ENCODE measurements around the gene PLA1A. TPM values are rescaled to one million over a fixed set of nuclear protein-coding genes. Genes with fewer than 3 reads are reported as not detected.

PLA1A gene
- total and polyA plus RNA-seq, 4 donors = 0.50 to 5.7 (median 3.1) TPM

- Histone ChIP-seq H3K27ac (ENCODE audit: low read depth in 1 of 2, low read length in 2 of 2) (no peak overlapping the region), H3K4me1 (ENCODE audit: control insufficient read depth in 1 of 2, insufficient read depth in 2 of 2, low read length in 2 of 2) (no peaks in the 10 kb centered on the region), H3K9me3 (ENCODE audit: control insufficient read depth, low read length) (no peaks in the 10 kb centered on the region), H3K36me3 (ENCODE audit: control insufficient read depth in 1 of 2, insufficient read depth in 2 of 2, low read length in 1 of 2) (no peaks in the 10 kb centered on the region), H3K4me3 (ENCODE audit: low read length in 2 of 2) (no peak overlapping the region), H3K27me3 (ENCODE audit: control insufficient read depth in 1 of 2, insufficient read depth in 2 of 2, low read length in 1 of 2) (no peaks in the 10 kb centered on the region)
- 73 to 74% methylated on average over 7 of the region's 7 CpGs for WGBS, 2 donors
- no peak for DNase-seq
- no peak for ATAC-seq (ENCODE audit: low FRiP score)
- intact Hi-C loops (cut with DNase I) = no loop called here
Observed at GRCh38 chr3:119595639-119596334, 1.9 kb upstream of the PLA1A start.

- ATAC-seq (ENCODE audit: low FRiP score) = no peak
- no peak for DNase-seq
- no peaks in the 10 kb centered on the region for H3K27me3 ChIP-seq (ENCODE audit: control insufficient read depth in 1 of 2, insufficient read depth in 2 of 2, low read length in 1 of 2)
- WGBS, 2 donors = 91 to 93% methylated on average over 6 of the region's 6 CpGs
- no peaks in the 10 kb centered on the region for H3K4me1 ChIP-seq (ENCODE audit: control insufficient read depth in 1 of 2, insufficient read depth in 2 of 2, low read length in 2 of 2)
- no peaks in the 10 kb centered on the region for H3K9me3 ChIP-seq (ENCODE audit: control insufficient read depth, low read length)
- intact Hi-C loops (cut with DNase I) = no loop called here
- H3K27ac ChIP-seq (ENCODE audit: low read depth in 1 of 2, low read length in 2 of 2) = no peak overlapping the region
- no peak overlapping the region for H3K4me3 ChIP-seq (ENCODE audit: low read length in 2 of 2)
- no peaks in the 10 kb centered on the region for H3K36me3 ChIP-seq (ENCODE audit: control insufficient read depth in 1 of 2, insufficient read depth in 2 of 2, low read length in 1 of 2)
Observed at GRCh38 chr3:119596398-119596797, 1.3 kb upstream of the PLA1A start.

GRCh38 chr3:119598410-119599098 lies 869 bp downstream of the PLA1A start:
- no peak overlapping the region for H3K27ac ChIP-seq (ENCODE audit: low read depth in 1 of 2, low read length in 2 of 2)

GRCh38 chr3:119599558-119600174 lies 2.0 kb downstream of the PLA1A start:
- 95% methylated on average over 6 of the region's 6 CpGs for WGBS, 2 donors
- ATAC-seq (ENCODE audit: low FRiP score) (no peak), DNase-seq (no peak)
- H3K27me3 ChIP-seq (ENCODE audit: control insufficient read depth in 1 of 2, insufficient read depth in 2 of 2, low read length in 1 of 2) = no peaks in the 10 kb centered on the region
- H3K4me1 ChIP-seq (ENCODE audit: control insufficient read depth in 1 of 2, insufficient read depth in 2 of 2, low read length in 2 of 2) = no peaks in the 10 kb centered on the region
- intact Hi-C loops (cut with DNase I) = no loop called here
- no peaks in the 10 kb centered on the region for H3K9me3 ChIP-seq (ENCODE audit: control insufficient read depth, low read length)
- no peaks in the 10 kb centered on the region for H3K36me3 ChIP-seq (ENCODE audit: control insufficient read depth in 1 of 2, insufficient read depth in 2 of 2, low read length in 1 of 2)
- no peak overlapping the region for H3K27ac ChIP-seq (ENCODE audit: low read depth in 1 of 2, low read length in 2 of 2)
- H3K4me3 ChIP-seq (ENCODE audit: low read length in 2 of 2) = no peak overlapping the region

More at GRCh38 chr3:119598410-119599098, 869 bp downstream of the PLA1A start:
- H3K4me3 ChIP-seq (ENCODE audit: low read length in 2 of 2) = no peak overlapping the region
- intact Hi-C loops (cut with DNase I) = no loop called here
- no peaks in the 10 kb centered on the region for H3K27me3 ChIP-seq (ENCODE audit: control insufficient read depth in 1 of 2, insufficient read depth in 2 of 2, low read length in 1 of 2)
- DNase-seq (no peak), ATAC-seq (ENCODE audit: low FRiP score) (no peak)
- no peaks in the 10 kb centered on the region for H3K36me3 ChIP-seq (ENCODE audit: control insufficient read depth in 1 of 2, insufficient read depth in 2 of 2, low read length in 1 of 2)
- WGBS, 2 donors = 98 to 100% methylated on average over 1 of the region's 1 CpG
- H3K9me3 ChIP-seq (ENCODE audit: control insufficient read depth, low read length) = no peaks in the 10 kb centered on the region
- no peaks in the 10 kb centered on the region for H3K4me1 ChIP-seq (ENCODE audit: control insufficient read depth in 1 of 2, insufficient read depth in 2 of 2, low read length in 2 of 2)

- ATAC-seq (ENCODE audit: low FRiP score) = no peak
- Histone ChIP-seq H3K9me3 (ENCODE audit: control insufficient read depth, low read length) (no peaks in the 10 kb centered on the region), H3K36me3 (ENCODE audit: control insufficient read depth in 1 of 2, insufficient read depth in 2 of 2, low read length in 1 of 2) (no peaks in the 10 kb centered on the region), H3K4me3 (ENCODE audit: low read length in 2 of 2) (no peak overlapping the region), H3K4me1 (ENCODE audit: control insufficient read depth in 1 of 2, insufficient read depth in 2 of 2, low read length in 2 of 2) (no peaks in the 10 kb centered on the region), H3K27ac (ENCODE audit: low read depth in 1 of 2, low read length in 2 of 2) (no peak overlapping the region), H3K27me3 (ENCODE audit: control insufficient read depth in 1 of 2, insufficient read depth in 2 of 2, low read length in 1 of 2) (no peaks in the 10 kb centered on the region)
- WGBS, 2 donors = 74 to 77% methylated on average over 5 of the region's 5 CpGs
- peak in 1 of 2 donors; percentile 53 for DNase-seq
- intact Hi-C loops (cut with DNase I) = no loop called here
Observed at GRCh38 chr3:119600732-119601131, 3.0 kb downstream of the PLA1A start.

- Histone ChIP-seq H3K36me3 (ENCODE audit: control insufficient read depth in 1 of 2, insufficient read depth in 2 of 2, low read length in 1 of 2) (no peaks in the 10 kb centered on the region), H3K4me3 (ENCODE audit: low read length in 2 of 2) (no peak overlapping the region), H3K27ac (ENCODE audit: low read depth in 1 of 2, low read length in 2 of 2) (no peak overlapping the region), H3K27me3 (ENCODE audit: control insufficient read depth in 1 of 2, insufficient read depth in 2 of 2, low read length in 1 of 2) (no peaks in the 10 kb centered on the region), H3K9me3 (ENCODE audit: control insufficient read depth, low read length) (no peaks in the 10 kb centered on the region), H3K4me1 (ENCODE audit: control insufficient read depth in 1 of 2, insufficient read depth in 2 of 2, low read length in 2 of 2) (no peaks in the 10 kb centered on the region)
- DNase-seq (no peak), ATAC-seq (ENCODE audit: low FRiP score) (no peak)
- intact Hi-C loops (cut with DNase I) = no loop called here
- 92 to 93% methylated on average over 3 of the region's 3 CpGs for WGBS, 2 donors
Observed at GRCh38 chr3:119601154-119601553, 3.5 kb downstream of the PLA1A start.

GRCh38 chr3:119602676-119603075 lies 5.0 kb downstream of the PLA1A start:
- intact Hi-C loops (cut with DNase I) = no loop called here

GRCh38 chr3:119604878-119605277 lies 7.2 kb downstream of the PLA1A start:
- no peaks in the 10 kb centered on the region for H3K9me3 ChIP-seq (ENCODE audit: control insufficient read depth, low read length)
- no peaks in the 10 kb centered on the region for H3K36me3 ChIP-seq (ENCODE audit: control insufficient read depth in 1 of 2, insufficient read depth in 2 of 2, low read length in 1 of 2)
- no peak overlapping the region for H3K4me3 ChIP-seq (ENCODE audit: low read length in 2 of 2)
- H3K27ac ChIP-seq (ENCODE audit: low read depth in 1 of 2, low read length in 2 of 2) = no peak overlapping the region
- H3K4me1 ChIP-seq (ENCODE audit: control insufficient read depth in 1 of 2, insufficient read depth in 2 of 2, low read length in 2 of 2) = no peaks in the 10 kb centered on the region
- ATAC-seq (ENCODE audit: low FRiP score) (no peak), DNase-seq (no peak)
- intact Hi-C loops (cut with DNase I) = no loop called here
- no peaks in the 10 kb centered on the region for H3K27me3 ChIP-seq (ENCODE audit: control insufficient read depth in 1 of 2, insufficient read depth in 2 of 2, low read length in 1 of 2)
- 91 to 100% methylated on average over 1 of the region's 1 CpG for WGBS, 2 donors

More at GRCh38 chr3:119602676-119603075, 5.0 kb downstream of the PLA1A start:
- no peak overlapping the region for H3K27ac ChIP-seq (ENCODE audit: low read depth in 1 of 2, low read length in 2 of 2)
- 27 to 34% methylated on average over 1 of the region's 1 CpG for WGBS, 2 donors
- H3K4me1 ChIP-seq (ENCODE audit: control insufficient read depth in 1 of 2, insufficient read depth in 2 of 2, low read length in 2 of 2) = no peaks in the 10 kb centered on the region
- no peaks in the 10 kb centered on the region for H3K36me3 ChIP-seq (ENCODE audit: control insufficient read depth in 1 of 2, insufficient read depth in 2 of 2, low read length in 1 of 2)
- ATAC-seq (ENCODE audit: low FRiP score) (no peak), DNase-seq (no peak)
- H3K27me3 ChIP-seq (ENCODE audit: control insufficient read depth in 1 of 2, insufficient read depth in 2 of 2, low read length in 1 of 2) = no peaks in the 10 kb centered on the region
- H3K9me3 ChIP-seq (ENCODE audit: control insufficient read depth, low read length) = no peaks in the 10 kb centered on the region
- H3K4me3 ChIP-seq (ENCODE audit: low read length in 2 of 2) = no peak overlapping the region

Measured in aorta (tissue), 5 donors.